HG03571 (cell line): Measurements from ENCODE around the gene SH3RF3.
"Not testable (repeated sequence)": the region's sequence is repeated elsewhere in the genome, so short reads cannot be mapped to it uniquely, and the experiment has no call there.

Source experiments
- ATAC-seq: cut with Tn5 transposase; IDR thresholded peaks from one replicate; pipeline ENCODE4 v1.9.1; 2021; ENCODE audit not compliant: unreplicated experiment

The SH3RF3 gene

GRCh38 chr2:109128616-109129355 is at the start of gene SH3RF3:
SH3RF3 (plus strand) TSS chr2:109129205.
- ATAC-seq, result no peak

GRCh38 chr2:109079590-109079989 is 49.4 kb upstream of the SH3RF3 start:
- no peak for ATAC-seq

GRCh38 chr2:109080109-109080508 is 48.9 kb upstream of the SH3RF3 start:
- no peak for ATAC-seq

- ATAC-seq, result no peak
Measured at GRCh38 chr2:109080757-109081156, 48.2 kb upstream of the SH3RF3 start.

- no peak for ATAC-seq
Measured at GRCh38 chr2:109081374-109081773, 47.6 kb upstream of the SH3RF3 start.

- no peak for ATAC-seq
Measured at GRCh38 chr2:109083771-109084170, 45.2 kb upstream of the SH3RF3 start.

- ATAC-seq, result no peak
Measured at GRCh38 chr2:109084341-109084740, 44.7 kb upstream of the SH3RF3 start.

- no peak for ATAC-seq
Measured at GRCh38 chr2:109085912-109086742, 42.9 kb upstream of the SH3RF3 start.

- no peak for ATAC-seq
Measured at GRCh38 chr2:109086743-109087020, 42.3 kb upstream of the SH3RF3 start.

- ATAC-seq, result no peak
Measured at GRCh38 chr2:109087055-109087663, 41.8 kb upstream of the SH3RF3 start.

GRCh38 chr2:109089602-109090300 is 39.3 kb upstream of the SH3RF3 start:
- ATAC-seq, result no peak

GRCh38 chr2:109091526-109091925 is 37.5 kb upstream of the SH3RF3 start:
- ATAC-seq, result no peak

GRCh38 chr2:109094144-109094543 is 34.9 kb upstream of the SH3RF3 start:
- ATAC-seq, result no peak

- no peak for ATAC-seq
Measured at GRCh38 chr2:109098251-109098920, 30.6 kb upstream of the SH3RF3 start.

GRCh38 chr2:109098921-109099273 is 30.1 kb upstream of the SH3RF3 start:
- ATAC-seq, result no peak

- ATAC-seq, result no peak
Measured at GRCh38 chr2:109102588-109103233, 26.3 kb upstream of the SH3RF3 start.

- ATAC-seq, result no peak
Measured at GRCh38 chr2:109105113-109105512, 23.9 kb upstream of the SH3RF3 start.

GRCh38 chr2:109108740-109109139 is 20.3 kb upstream of the SH3RF3 start:
- no peak for ATAC-seq

GRCh38 chr2:109109342-109109741 is 19.7 kb upstream of the SH3RF3 start:
- ATAC-seq, result no peak

- no peak for ATAC-seq
Measured at GRCh38 chr2:109110170-109110569, 18.8 kb upstream of the SH3RF3 start.

GRCh38 chr2:109117181-109117580 is 11.8 kb upstream of the SH3RF3 start:
- not testable (repeated sequence) for ATAC-seq
